Progenitor cell of endocrine pancreas (in vitro differentiated cells): ENCODE measurements around the gene P2RX6. TPM values are rescaled to one million over a fixed set of nuclear protein-coding genes. Genes with fewer than 3 reads are reported as not detected.

Experiments
- DNase-seq: peaks from one replicate; pipeline ENCODE4 v3.0.0; 2021; ENCODE audit warnings: low spot score; ENCODE audit not compliant: unreplicated experiment
- H3K27ac Mint-ChIP-seq: 2 replicates; pipeline ENCODE4 v1.8.0; 2021; ENCODE audit warnings: mild to moderate bottlenecking, moderate library complexity, mixed read lengths
- H3K27me3 Mint-ChIP-seq: 2 replicates; pipeline ENCODE4 v1.8.0; 2021; ENCODE audit warnings: mixed read lengths
- H3K36me3 Mint-ChIP-seq: 2 replicates; pipeline ENCODE4 v1.8.0; 2022; ENCODE audit warnings: mixed read lengths; ENCODE audit not compliant: insufficient read depth
- H3K4me1 Mint-ChIP-seq: 2 replicates; pipeline ENCODE4 v1.8.0; 2021; ENCODE audit warnings: low read depth, mixed read lengths
- H3K4me3 Mint-ChIP-seq: 2 replicates; pipeline ENCODE4 v1.8.0; 2021; ENCODE audit warnings: low read depth, mild to moderate bottlenecking, moderate library complexity, mixed read lengths
- H3K9me3 Mint-ChIP-seq: 2 replicates; pipeline ENCODE4 v1.8.0; 2021; ENCODE audit warnings: low read depth, mixed read lengths
- total RNA-seq: library from RNA; stranded (reverse); gene quantifications from 2 replicates; pipeline ENCODE4 v1.2.1, GENCODE V29; 2021
- TF ChIP-seq, protein P1 (sequence below): fragments of 200-600 bp; sonication (generic); IDR thresholded peaks from one replicate; pipeline ENCODE4 v1.5.0; 2021; ENCODE audit warnings: antibody characterized with exemption, mild to moderate bottlenecking; ENCODE audit not compliant: unreplicated experiment

The P2RX6 gene
- total RNA-seq, 1 donor from 2014 or later = 0.57 TPM

DNA sequence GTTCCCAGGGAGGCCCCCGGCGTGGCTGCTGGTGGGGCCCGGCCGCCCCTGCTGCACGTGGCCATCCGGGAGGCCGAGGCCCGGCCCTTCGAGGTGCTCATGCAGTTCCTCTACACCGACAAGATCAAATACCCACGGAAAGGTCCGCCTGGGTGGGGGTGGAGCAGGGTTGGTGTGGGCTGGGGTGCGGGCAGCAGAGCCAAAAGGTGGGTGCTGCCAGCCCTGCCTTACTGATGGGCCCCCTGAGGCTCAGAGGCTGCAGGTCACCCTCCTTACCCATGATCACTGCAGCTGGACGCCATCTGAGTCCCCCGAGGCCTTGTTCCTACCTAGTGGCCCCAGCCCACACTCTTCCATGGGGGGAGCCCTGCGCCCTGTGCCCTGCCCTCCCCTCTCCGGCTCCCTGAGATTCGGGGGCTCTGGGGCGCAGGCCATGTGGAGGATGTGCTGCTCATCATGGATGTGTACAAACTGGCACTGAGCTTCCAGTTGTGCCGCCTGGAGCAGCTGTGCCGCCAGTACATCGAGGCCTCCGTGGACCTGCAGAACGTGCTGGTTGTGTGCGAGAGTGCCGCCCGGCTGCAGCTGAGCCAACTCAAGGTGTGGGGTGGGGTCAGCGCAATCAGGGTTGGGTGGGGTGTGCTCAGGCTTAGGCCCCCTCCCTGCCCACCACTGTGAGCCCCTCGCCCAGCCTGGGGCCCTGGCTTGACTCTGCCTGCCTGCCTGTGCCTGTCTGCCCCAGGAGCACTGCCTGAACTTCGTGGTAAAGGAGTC, 20.6 kb upstream of the P2RX6 start:
- Mint-ChIP-seq H3K27me3 (no peaks in the 10 kb centered on the region), H3K4me1 (no peaks in the 10 kb centered on the region), H3K27ac (no peak overlapping the region), H3K4me3 (no peak overlapping the region), H3K36me3 (peaks cover 2% of the 10 kb centered on the region), H3K9me3 (no peaks in the 10 kb centered on the region)
- no peak for DNase-seq
- TF ChIP-seq, protein P1, sequence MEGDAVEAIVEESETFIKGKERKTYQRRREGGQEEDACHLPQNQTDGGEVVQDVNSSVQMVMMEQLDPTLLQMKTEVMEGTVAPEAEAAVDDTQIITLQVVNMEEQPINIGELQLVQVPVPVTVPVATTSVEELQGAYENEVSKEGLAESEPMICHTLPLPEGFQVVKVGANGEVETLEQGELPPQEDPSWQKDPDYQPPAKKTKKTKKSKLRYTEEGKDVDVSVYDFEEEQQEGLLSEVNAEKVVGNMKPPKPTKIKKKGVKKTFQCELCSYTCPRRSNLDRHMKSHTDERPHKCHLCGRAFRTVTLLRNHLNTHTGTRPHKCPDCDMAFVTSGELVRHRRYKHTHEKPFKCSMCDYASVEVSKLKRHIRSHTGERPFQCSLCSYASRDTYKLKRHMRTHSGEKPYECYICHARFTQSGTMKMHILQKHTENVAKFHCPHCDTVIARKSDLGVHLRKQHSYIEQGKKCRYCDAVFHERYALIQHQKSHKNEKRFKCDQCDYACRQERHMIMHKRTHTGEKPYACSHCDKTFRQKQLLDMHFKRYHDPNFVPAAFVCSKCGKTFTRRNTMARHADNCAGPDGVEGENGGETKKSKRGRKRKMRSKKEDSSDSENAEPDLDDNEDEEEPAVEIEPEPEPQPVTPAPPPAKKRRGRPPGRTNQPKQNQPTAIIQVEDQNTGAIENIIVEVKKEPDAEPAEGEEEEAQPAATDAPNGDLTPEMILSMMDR = no peak

- H3K4me3 Mint-ChIP-seq = no peak overlapping the region
- TF ChIP-seq, protein P1 = no peak
- H3K27me3 Mint-ChIP-seq = no peaks in the 10 kb centered on the region
- no peak overlapping the region for H3K27ac Mint-ChIP-seq
- H3K9me3 Mint-ChIP-seq = no peaks in the 10 kb centered on the region
- peaks cover 2% of the 10 kb centered on the region for H3K36me3 Mint-ChIP-seq
- DNase-seq = no peak
- no peaks in the 10 kb centered on the region for H3K4me1 Mint-ChIP-seq
These were observed 20.1 kb upstream of the P2RX6 start for GRCh38 chr22:20994902-20995241.

- Mint-ChIP-seq H3K4me3 (no peak overlapping the region), H3K36me3 (no peaks in the 10 kb centered on the region), H3K9me3 (no peaks in the 10 kb centered on the region), H3K4me1 (no peaks in the 10 kb centered on the region), H3K27ac (no peak overlapping the region), H3K27me3 (no peaks in the 10 kb centered on the region)
- TF ChIP-seq, protein P1 = no peak
- DNase-seq = no peak
These were observed 19.5 kb upstream of the P2RX6 start for GRCh38 chr22:20995329-20996030.

- H3K27ac Mint-ChIP-seq = no peak overlapping the region
- no peaks in the 10 kb centered on the region for H3K9me3 Mint-ChIP-seq
- peaks cover 1% of the 10 kb centered on the region for H3K4me1 Mint-ChIP-seq
- TF ChIP-seq, protein P1 = no peak
- DNase-seq = no peak
- no peaks in the 10 kb centered on the region for H3K27me3 Mint-ChIP-seq
- no peak overlapping the region for H3K4me3 Mint-ChIP-seq
- H3K36me3 Mint-ChIP-seq = no peaks in the 10 kb centered on the region
These were observed 18.9 kb upstream of the P2RX6 start for GRCh38 chr22:20996031-20996410.

- no peak overlapping the region for H3K27ac Mint-ChIP-seq
These were observed 18.1 kb upstream of the P2RX6 start for GRCh38 chr22:20996598-20997535.

More at GRCh38 chr22:20996598-20997535, 18.1 kb upstream of the P2RX6 start:
- Mint-ChIP-seq H3K4me1 (peaks cover 7% of the 10 kb centered on the region), H3K4me3 (no peak overlapping the region), H3K9me3 (no peaks in the 10 kb centered on the region), H3K27me3 (no peaks in the 10 kb centered on the region), H3K36me3 (no peaks in the 10 kb centered on the region)
- no peak for DNase-seq
- TF ChIP-seq, protein P1 = no peak
